Subcutaneous abdominal adipose tissue (tissue), 5 donors: ENCODE results near the gene LAMA1.

Experiments
- H3K27ac ChIP-seq: one replicate; pipeline ENCODE4 v1.7.0; 2013; ENCODE audit warnings: low read depth, mild to moderate bottlenecking, inconsistent platforms, low read length, moderate library complexity
- H3K27me3 ChIP-seq, 5 donors: one replicate each; pipeline ENCODE4 v1.7.0; 2013; ENCODE audit warnings: low read length in 5 of 5, inconsistent platforms in 1 of 5; ENCODE audit not compliant: control insufficient read depth in 5 of 5, insufficient read depth in 4 of 5
- H3K36me3 ChIP-seq, 5 donors: one replicate each; pipeline ENCODE4 v1.7.0; 2013; ENCODE audit warnings: low read length in 5 of 5; ENCODE audit not compliant: control insufficient read depth in 5 of 5, insufficient read depth in 5 of 5
- H3K4me1 ChIP-seq, 5 donors: one replicate each; pipeline ENCODE4 v1.7.0; 2013; ENCODE audit warnings: low read length in 5 of 5, mild to moderate bottlenecking in 3 of 5, moderate library complexity in 1 of 5; ENCODE audit not compliant: control insufficient read depth in 5 of 5, insufficient read depth in 5 of 5
- H3K4me3 ChIP-seq, 5 donors: one replicate each; pipeline ENCODE4 v1.7.0; 2013; ENCODE audit warnings: low read length in 5 of 5, low read depth in 1 of 5
- H3K9ac ChIP-seq, 5 donors: one replicate each; pipeline ENCODE4 v1.7.0; 2013; ENCODE audit warnings: low read length in 5 of 5, mild to moderate bottlenecking in 4 of 5, moderate library complexity in 3 of 5
- H3K9me3 ChIP-seq, 5 donors: one replicate each; pipeline ENCODE4 v1.7.0; 2013; ENCODE audit warnings: low read length in 5 of 5; ENCODE audit not compliant: control insufficient read depth in 5 of 5
- donor health status: healthy.
- donor health status: healthy.
- donor health status: healthy.
- donor health status: healthy.
- donor health status: healthy.

Gene LAMA1

DNA sequence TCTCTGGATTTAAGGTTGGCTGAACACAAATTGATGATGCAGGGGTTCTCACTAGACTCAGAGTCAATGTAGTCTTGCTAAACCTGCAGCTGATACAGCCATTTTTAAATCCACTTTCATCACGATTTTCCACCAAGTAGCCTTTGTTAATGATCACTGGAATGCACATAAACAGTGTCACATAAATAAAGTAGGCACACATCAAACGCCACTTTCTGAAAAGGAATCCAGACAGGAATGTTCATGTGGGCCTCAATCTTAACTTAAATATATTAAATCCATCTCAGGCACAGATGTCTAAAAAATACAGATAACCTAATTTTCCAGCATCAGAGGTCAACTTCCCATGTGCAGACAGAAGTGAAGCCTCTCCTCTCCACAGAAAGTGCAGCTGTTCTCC is 58.3 kb downstream of the LAMA1 start:
- Histone ChIP-seq H3K9me3 (no peaks in the 10 kb centered on the region), H3K36me3 (no peaks in the 10 kb centered on the region), H3K27ac (no peak overlapping the region), H3K4me3 (no peak overlapping the region), H3K9ac (no peak overlapping the region), H3K4me1 (no peaks in the 10 kb centered on the region), H3K27me3 (peaks cover 0 to 4% (median 2%) of the 10 kb centered on the region in 5 donors)

DNA sequence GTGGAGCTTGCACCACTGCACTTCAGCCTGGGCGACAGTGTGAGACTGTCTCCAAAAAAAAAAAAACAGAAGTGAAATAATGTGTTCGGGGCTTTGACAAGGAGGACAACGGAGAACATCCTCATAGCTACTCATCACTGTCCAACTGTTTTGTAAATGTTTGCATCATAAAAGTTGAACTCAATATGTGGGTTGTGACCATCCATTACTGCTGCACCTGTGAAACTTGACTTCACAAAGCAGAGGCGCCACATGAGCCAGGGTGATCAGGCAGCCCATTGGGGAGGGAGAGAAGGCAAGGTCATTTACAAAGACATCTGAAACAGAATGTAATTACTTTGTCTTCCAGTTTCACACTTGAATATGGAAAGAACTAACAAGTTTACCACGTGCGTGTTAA is 61.6 kb downstream of the LAMA1 start:
- Histone ChIP-seq H3K36me3 (no peaks in the 10 kb centered on the region), H3K27me3 (no peaks in the 10 kb centered on the region), H3K4me1 (no peaks in the 10 kb centered on the region), H3K9me3 (no peaks in the 10 kb centered on the region), H3K4me3 (no peak overlapping the region), H3K9ac (no peak overlapping the region), H3K27ac (no peak overlapping the region)

DNA sequence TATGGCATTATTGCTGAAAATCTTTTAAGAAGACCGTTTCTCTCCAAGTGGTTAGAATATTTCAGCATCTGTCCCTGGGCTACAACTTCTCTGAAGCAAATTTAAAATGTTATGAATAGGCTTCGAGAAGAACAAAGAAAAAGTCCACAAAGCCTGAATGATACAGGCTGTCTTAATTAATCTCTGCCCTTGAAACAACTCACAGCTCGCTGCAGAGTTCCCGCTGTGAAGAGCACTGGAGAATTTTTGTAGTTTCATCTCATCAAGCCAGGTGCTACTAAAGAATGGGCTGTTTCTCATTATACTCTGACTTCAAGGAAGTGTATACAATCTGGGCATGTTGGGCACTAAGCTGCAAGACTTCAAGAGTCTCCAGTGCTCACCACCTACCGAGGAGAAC is 67.6 kb downstream of the LAMA1 start:
- Histone ChIP-seq H3K36me3 (no peaks in the 10 kb centered on the region), H3K9ac (no peak overlapping the region), H3K27ac (no peak overlapping the region), H3K4me1 (no peaks in the 10 kb centered on the region), H3K27me3 (no peaks in the 10 kb centered on the region), H3K9me3 (no peaks in the 10 kb centered on the region), H3K4me3 (no peak overlapping the region)

DNA sequence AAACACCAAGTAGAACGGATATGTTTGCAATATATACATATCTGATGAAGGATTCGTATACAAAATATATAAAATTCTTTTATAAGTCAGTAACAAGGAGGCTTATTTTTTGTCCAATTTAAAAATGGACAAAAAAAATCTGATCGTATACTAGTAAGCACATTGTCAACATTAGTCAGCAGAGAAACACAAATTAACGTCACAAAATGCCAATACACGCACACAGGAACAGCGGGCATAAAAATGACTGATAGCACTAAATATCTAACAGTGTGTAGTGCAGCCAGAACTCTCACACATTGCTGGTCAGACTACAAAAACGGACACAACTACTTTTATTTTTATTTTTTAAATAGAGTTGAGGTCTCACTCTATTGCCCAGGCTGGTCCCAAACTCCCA is 69.5 kb downstream of the LAMA1 start:
- H3K27ac ChIP-seq, result no peak overlapping the region
- H3K36me3 ChIP-seq, result no peaks in the 10 kb centered on the region
- H3K27me3 ChIP-seq, result no peaks in the 10 kb centered on the region
- H3K9ac ChIP-seq, result no peak overlapping the region
- no peak overlapping the region for H3K4me3 ChIP-seq
- H3K4me1 ChIP-seq, result no peaks in the 10 kb centered on the region
- H3K9me3 ChIP-seq, result no peaks in the 10 kb centered on the region

DNA sequence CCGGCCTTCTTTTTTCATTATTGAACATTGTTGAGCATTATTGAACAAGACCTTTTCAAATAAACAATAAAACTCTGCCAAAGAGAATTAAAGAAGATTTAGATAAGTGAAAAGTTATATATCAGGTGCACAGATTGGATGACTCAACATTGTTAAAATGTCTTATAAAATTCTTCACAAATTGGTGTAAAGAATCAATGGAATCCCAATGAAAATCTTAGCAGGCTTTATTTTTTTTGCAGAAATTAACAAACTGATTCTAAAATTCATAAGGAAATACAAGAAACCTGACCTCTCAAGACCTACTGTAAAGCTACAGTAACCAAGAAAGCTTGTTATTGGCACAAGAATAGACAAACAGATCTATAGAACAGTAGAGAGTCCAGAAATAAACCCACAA is 70.3 kb downstream of the LAMA1 start:
- Histone ChIP-seq H3K27me3 (no peaks in the 10 kb centered on the region), H3K4me3 (no peak overlapping the region), H3K27ac (no peak overlapping the region), H3K36me3 (no peaks in the 10 kb centered on the region), H3K4me1 (no peaks in the 10 kb centered on the region), H3K9me3 (no peaks in the 10 kb centered on the region), H3K9ac (no peak overlapping the region)

DNA sequence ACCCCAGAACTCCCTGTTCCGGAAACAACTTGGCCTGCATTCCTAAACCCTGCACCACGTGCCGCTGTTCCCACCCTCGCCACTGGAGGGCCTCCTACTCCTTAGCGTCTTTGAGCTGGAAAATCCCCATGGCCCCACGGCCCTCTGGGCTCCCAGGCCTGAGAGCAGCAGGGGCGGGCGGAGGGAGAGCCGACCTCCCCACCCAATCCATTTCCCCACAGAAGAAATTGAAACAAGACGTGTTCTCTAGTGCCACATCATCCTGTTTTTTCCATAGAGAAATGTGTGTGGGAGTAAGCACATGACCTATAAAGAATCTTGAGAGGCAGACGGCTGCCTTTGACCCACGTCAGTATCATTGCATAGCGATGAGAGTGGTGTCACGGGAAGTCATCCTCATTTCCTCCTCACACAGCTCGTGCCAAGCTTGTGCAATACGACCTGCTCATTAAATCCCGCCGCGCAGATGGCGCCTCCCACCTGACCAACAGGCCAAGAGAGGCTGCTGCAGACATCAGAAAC is 79.2 kb downstream of the LAMA1 start:
- Histone ChIP-seq H3K4me1 (peaks cover 3 to 11% (median 6%) of the 10 kb centered on the region in 5 donors), H3K4me3 (peak overlapping the region in 4 of 5 donors; percentile 17 to 59 (median 40)), H3K9me3 (no peaks in the 10 kb centered on the region), H3K9ac (peak overlapping the region in 2 of 5 donors; percentile 12 to 32), H3K27me3 (peaks cover 0 to 3% (median 0%) of the 10 kb centered on the region in 5 donors), H3K27ac (no peak overlapping the region), H3K36me3 (no peaks in the 10 kb centered on the region)

DNA sequence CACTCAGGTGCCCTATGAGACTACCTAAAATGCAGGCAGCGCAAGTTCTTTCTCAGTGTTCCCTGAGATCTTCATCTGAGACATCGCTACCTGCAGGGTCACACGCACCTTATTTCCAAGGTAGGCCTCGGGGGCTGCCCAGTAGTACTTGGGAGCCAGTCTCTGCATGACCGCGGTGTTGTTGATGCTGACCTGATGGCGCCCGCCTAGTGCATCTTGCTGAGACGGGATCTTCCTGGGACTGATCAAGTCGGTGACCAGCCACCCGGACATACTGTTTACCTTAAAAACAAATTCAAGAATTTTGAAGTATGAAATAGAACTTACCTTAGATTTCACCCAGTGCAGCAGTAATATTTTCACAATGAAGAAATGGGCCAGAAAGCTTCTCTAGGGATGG is 80.1 kb downstream of the LAMA1 start:
- H3K27me3 ChIP-seq, result peaks cover 0 to 3% (median 0%) of the 10 kb centered on the region in 5 donors
- no peak overlapping the region for H3K27ac ChIP-seq
- H3K4me1 ChIP-seq, result peaks cover 3 to 11% (median 6%) of the 10 kb centered on the region in 5 donors
- no peaks in the 10 kb centered on the region for H3K9me3 ChIP-seq
- no peak overlapping the region for H3K4me3 ChIP-seq
- H3K36me3 ChIP-seq, result no peaks in the 10 kb centered on the region
- no peak overlapping the region for H3K9ac ChIP-seq

DNA sequence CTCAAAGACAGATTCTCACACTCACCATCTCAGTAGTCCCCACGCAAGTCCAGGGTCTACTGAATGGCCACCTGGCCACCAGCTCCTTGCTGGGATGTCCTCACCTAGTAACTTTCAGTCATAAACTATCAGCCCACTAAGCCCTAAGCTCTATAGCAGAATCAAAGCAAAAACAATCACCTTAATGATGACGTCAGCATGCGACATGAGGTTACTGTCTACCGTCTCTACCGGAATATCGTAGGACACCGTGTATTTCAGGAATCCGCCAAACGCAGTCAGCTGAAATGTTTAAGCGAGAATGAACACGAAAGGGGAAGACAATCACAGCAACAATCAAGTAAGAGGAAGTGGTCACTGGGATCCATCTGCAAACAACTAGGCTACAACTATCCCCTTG is 81.8 kb downstream of the LAMA1 start:
- no peak overlapping the region for H3K27ac ChIP-seq
- H3K4me3 ChIP-seq, result no peak overlapping the region
- H3K4me1 ChIP-seq, result peaks cover 3 to 11% (median 6%) of the 10 kb centered on the region in 5 donors
- no peaks in the 10 kb centered on the region for H3K36me3 ChIP-seq
- H3K9me3 ChIP-seq, result no peaks in the 10 kb centered on the region
- H3K9ac ChIP-seq, result no peak overlapping the region
- H3K27me3 ChIP-seq, result peaks cover 0 to 3% (median 0%) of the 10 kb centered on the region in 5 donors

DNA sequence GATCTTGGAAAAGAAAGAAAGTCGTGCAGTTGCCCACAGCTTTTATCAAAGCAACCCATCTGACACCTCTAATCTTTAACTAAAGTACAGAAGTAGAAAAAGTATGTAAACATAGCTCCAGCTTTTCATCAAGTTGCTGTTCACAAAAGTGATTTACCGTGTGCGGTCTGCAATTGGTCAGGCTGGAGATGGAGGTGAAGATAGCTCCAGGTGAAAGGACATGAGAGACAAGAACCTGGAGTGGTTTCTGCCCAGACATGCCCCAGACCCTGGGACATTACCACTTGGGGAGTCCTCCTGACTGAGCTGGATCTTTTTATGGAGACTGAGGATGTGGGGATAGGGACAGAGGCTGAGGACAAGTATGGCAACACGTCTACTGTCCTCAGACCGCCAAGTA is 82.7 kb downstream of the LAMA1 start:
- peaks cover 3 to 11% (median 6%) of the 10 kb centered on the region in 5 donors for H3K4me1 ChIP-seq
- no peak overlapping the region for H3K9ac ChIP-seq
- no peak overlapping the region for H3K4me3 ChIP-seq
- H3K9me3 ChIP-seq, result no peaks in the 10 kb centered on the region
- peaks cover 0 to 3% (median 0%) of the 10 kb centered on the region in 5 donors for H3K27me3 ChIP-seq
- no peak overlapping the region for H3K27ac ChIP-seq
- no peaks in the 10 kb centered on the region for H3K36me3 ChIP-seq

DNA sequence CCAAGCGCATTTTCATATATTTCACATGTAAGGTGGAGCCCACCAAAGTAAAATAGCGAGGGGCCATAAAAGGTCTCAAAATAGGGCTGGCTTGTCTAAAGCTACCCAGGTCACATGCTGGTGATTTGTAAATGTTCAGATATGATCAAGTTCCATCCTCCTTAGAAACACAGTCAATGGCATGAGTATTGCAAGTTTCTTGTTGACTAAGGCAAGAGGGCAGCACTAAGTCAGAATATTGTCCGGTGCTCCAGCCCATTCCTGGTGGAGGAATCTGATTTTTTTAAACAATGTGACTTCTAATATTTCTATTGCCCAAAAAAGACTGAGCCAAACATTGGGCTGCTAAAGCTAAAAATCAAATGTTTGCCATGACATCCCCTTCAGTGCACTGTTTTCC is 85.1 kb downstream of the LAMA1 start:
- no peaks in the 10 kb centered on the region for H3K27me3 ChIP-seq

DNA sequence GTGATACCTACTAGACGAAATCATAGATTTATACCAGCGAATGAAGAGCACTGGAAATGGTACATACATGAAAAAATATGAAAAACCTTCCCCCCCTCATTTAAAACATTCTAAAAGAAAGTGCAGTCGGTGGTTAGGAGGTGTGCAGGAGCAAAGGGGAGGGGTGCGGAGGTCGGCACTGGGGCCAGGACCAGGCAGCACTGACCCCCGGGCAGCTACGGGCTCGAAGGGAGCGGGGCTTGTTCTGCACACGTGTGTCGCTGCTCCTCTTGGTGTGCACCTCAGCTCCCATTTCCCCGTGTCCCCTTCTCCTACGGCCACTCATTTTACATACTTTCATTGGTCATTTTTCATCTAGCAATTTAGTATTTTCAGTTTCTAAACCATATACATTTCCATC is 89.0 kb downstream of the LAMA1 start:
- H3K27ac ChIP-seq, result no peak overlapping the region
- H3K36me3 ChIP-seq, result no peaks in the 10 kb centered on the region
- H3K9ac ChIP-seq, result no peak overlapping the region
- H3K4me1 ChIP-seq, result no peaks in the 10 kb centered on the region
- H3K4me3 ChIP-seq, result no peak overlapping the region
- H3K9me3 ChIP-seq, result no peaks in the 10 kb centered on the region
- H3K27me3 ChIP-seq, result peaks cover 0 to 2% (median 0%) of the 10 kb centered on the region in 5 donors

More for the DNA sequence above, 85.1 kb downstream of the LAMA1 start:
- Histone ChIP-seq H3K4me3 (no peak overlapping the region), H3K4me1 (no peaks in the 10 kb centered on the region), H3K36me3 (no peaks in the 10 kb centered on the region), H3K9ac (no peak overlapping the region), H3K27ac (no peak overlapping the region), H3K9me3 (no peaks in the 10 kb centered on the region)
